GM19238 (cell line): ENCODE data around the gene LIF.
"Not testable (repeated sequence)": the region's sequence is repeated elsewhere in the genome, so short reads cannot be mapped to it uniquely, and the experiment has no call there.

Experiments
- DNase-seq: peaks from one replicate; pipeline ENCODE4 v3.0.0; 2011; ENCODE audit warnings: low spot score; ENCODE audit not compliant: insufficient read length

The LIF gene

DNA sequence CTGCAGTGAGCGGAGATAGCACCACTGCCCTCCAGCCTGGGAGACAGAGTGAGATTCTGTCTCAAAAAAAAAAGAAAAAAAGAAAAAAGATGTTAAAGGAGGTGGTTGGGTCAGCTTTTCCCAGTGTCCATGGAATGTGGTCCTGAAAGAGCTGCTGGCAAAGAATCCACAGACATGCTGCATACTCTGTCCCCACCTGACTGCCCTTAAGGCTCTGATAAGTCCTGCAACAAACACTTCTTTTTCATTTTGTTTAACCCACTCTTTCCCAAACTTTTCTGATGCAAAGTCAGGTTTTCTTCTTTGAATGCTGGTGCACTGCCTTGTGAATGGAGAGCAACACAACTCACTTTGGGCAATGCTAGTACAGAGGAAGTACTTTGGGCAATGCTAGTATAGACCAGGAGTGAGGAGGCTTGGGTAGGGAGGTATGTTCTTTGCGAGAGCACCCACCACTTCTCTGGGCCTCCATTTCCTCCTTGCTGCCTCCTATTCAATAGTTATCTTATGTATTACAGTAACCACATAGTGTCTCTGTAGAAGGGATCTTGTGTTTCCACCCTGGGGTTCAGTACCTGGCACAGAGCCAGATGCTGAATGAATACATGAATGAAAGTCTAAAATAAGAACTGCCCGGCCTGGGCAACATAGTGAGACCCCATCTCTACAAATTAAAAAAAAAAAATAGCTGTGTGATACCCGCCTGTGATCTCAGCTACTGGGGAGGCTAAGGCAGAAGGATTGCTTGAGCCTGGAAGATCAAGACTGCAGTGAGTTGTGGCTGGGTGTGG, 18.9 kb downstream of the LIF start:
- DNase-seq, result no peak

DNA sequence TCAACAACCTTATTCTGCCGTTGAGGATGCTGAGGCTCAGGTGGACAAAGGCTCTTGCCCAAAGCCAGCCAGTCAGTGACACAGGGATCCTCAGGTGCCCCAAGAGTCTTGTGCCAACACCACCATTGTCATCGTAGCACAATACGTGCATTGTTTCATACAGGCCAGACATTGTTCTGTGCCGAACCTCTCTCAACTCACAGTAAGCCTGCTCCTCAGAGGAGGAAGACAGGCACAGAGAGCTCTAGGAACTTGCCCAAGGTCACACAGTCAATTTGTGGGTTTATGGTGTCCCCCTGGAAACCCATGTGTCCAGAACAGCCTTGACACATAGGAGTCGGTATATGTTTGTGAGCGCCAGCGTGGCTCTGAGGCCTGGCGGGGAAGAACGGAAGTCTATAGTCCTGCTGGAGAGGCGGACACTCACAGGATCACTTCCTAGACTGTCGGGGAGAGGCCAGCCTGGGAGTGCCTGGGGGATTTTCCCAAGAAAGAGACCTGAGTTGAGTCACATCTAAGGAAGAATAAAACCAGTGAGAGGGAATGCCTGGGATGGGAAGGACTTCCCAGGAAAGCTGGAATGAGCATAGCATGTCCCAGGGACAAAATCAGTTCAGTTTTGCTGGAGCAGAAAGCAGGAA, 20.2 kb downstream of the LIF start:
- DNase-seq, result no peak

- no peak for DNase-seq
Measured at GRCh38 chr22:30225220-30225927, 21.2 kb downstream of the LIF start.

- no peak for DNase-seq
Measured at GRCh38 chr22:30224161-30224857, 22.2 kb downstream of the LIF start.

DNA sequence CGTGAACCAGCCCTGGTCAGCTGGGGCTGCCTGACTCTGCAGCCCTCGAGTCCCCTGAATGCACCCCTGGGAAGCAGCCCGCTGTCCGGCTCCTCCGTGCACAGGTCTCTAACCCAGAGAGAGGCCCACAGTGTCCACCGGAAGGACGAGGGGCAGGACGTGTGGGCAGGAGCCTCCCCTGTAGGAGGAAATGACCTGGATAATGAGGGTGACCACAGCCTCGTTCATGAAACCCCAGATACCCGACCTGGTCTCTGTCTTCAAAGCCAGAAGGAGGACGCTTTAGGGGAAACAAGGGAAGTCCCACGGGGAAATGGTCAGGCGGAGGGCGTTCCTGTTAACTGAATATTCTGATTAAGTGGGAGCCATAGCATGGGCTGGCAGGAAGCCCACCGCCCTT, 23.3 kb downstream of the LIF start:
- no peak for DNase-seq

DNA sequence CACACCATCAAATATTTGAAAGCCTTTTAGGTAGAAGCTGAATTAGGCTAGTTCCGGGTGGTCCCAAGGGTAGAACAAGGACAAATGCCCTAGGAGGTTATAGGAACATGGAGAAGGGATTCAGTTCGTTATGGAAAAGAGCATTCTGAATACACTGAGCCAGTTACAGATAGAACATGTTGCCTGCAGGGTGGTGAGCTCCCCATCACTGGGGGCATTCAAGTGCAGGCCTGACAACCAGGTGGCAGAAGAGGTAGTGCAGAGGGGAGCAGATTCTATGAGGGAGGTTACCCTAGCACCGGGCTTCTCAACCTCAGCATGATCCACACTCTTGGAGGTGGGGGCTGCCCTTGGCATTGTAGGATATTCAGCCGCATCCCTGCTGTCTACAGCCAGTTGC, 24.2 kb downstream of the LIF start:
- no peak for DNase-seq

- DNase-seq, result peak; percentile 40
Measured at GRCh38 chr22:30221121-30221992, 25.2 kb downstream of the LIF start.

DNA sequence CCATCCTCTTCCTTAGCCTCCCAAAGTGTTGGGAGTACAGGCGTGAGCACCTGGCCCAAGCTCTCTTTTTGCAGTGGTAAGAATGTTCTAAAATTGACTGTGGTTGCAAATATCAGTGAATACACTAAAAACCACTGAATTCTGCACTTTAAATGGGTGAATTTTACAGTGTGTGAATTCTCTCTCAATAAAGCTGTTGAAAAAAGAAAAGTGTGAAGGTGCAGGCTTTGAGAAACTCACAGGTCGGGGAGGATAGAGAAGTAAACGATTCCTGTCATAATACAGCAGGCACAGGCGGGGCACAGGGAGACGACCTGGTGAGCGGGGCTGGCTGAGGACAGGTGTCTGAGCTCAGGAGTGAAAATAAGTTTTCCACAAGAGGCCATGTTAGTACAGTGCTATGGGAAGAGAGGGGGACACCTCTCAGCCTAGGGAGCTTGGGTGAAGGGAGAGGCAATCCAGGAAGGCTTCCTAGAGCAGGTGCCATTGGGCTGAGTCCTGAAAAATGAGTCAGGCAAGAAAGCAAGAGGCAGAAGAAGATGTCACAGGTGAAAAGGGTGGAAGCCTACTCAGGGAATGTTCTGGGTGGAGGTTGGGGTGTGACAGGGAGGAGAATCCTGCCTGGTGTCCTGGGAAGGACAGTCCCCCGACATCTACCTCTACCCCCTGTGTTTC, 26.1 kb downstream of the LIF start:
- DNase-seq, result no peak

- no peak for DNase-seq
Measured at GRCh38 chr22:30219668-30220278, 26.8 kb downstream of the LIF start.

DNA sequence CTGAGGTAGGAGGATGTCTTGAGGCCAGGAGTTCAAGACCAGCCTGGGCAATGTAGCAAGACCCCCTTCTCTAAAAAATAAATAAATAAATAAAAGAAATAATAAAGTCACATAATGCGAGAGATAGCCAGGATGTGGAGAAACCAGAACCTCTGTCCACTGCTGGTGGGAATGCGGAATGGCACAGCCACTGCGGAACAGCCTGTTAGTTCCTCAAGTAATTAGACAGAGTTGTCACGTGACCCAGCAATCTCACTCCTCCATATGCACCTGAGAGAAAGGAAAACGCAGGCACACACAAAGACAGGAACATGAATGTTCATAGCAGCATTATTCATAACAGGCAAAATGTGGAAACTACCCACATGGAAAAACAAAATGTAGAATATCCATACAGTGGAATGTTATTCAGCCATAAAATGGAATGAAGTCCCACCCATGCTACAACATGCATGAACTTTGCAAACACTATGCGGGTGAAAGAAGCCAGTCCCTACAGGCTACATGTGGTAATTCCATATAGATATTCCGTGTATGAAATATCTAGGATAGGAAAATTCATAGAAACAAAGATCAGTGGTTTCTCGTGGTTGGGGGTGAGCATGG, 27.4 kb downstream of the LIF start:
- no peak for DNase-seq

GRCh38 chr22:30217698-30218560, 28.6 kb downstream of the LIF start:
- DNase-seq, result no peak

DNA sequence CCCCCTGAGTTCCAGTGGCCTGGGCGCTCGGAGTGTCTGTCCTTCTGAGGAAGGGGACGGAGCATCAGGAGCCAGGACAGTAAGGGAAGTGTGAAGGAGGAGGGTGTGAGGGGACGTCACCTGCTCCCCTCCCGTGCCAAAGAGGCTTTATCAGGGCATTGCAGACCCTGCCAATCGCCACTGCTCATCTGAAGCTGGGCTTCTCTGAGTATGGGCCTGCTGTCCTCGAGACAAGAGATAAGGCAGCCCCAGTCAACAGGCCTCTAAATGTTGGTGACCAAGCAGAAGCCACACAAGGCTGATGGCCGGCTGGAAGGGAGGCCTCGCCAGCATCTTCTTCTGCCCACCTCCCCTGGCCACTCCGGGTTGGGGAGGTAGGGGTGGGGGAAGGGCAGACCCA, 29.8 kb downstream of the LIF start:
- DNase-seq, result no peak

GRCh38 chr22:30216272-30216671, 30.3 kb downstream of the LIF start:
- DNase-seq, result not testable (repeated sequence)

GRCh38 chr22:30214703-30215407, 31.7 kb downstream of the LIF start:
- DNase-seq, result no peak

- no peak for DNase-seq
Measured at GRCh38 chr22:30212996-30213441, 33.5 kb downstream of the LIF start.

GRCh38 chr22:30212363-30212995, 34.1 kb downstream of the LIF start:
- no peak for DNase-seq

GRCh38 chr22:30211124-30211820, 35.3 kb downstream of the LIF start:
- no peak for DNase-seq
